Measurements from ENCODE around the gene AIFM3.
"Not testable (repeated sequence)": the region's sequence is repeated elsewhere in the genome, so short reads cannot be mapped to it uniquely, and the experiment has no call there.

AIFM3 gene, protein sequence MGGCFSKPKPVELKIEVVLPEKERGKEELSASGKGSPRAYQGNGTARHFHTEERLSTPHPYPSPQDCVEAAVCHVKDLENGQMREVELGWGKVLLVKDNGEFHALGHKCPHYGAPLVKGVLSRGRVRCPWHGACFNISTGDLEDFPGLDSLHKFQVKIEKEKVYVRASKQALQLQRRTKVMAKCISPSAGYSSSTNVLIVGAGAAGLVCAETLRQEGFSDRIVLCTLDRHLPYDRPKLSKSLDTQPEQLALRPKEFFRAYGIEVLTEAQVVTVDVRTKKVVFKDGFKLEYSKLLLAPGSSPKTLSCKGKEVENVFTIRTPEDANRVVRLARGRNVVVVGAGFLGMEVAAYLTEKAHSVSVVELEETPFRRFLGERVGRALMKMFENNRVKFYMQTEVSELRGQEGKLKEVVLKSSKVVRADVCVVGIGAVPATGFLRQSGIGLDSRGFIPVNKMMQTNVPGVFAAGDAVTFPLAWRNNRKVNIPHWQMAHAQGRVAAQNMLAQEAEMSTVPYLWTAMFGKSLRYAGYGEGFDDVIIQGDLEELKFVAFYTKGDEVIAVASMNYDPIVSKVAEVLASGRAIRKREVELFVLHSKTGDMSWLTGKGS

DNA sequence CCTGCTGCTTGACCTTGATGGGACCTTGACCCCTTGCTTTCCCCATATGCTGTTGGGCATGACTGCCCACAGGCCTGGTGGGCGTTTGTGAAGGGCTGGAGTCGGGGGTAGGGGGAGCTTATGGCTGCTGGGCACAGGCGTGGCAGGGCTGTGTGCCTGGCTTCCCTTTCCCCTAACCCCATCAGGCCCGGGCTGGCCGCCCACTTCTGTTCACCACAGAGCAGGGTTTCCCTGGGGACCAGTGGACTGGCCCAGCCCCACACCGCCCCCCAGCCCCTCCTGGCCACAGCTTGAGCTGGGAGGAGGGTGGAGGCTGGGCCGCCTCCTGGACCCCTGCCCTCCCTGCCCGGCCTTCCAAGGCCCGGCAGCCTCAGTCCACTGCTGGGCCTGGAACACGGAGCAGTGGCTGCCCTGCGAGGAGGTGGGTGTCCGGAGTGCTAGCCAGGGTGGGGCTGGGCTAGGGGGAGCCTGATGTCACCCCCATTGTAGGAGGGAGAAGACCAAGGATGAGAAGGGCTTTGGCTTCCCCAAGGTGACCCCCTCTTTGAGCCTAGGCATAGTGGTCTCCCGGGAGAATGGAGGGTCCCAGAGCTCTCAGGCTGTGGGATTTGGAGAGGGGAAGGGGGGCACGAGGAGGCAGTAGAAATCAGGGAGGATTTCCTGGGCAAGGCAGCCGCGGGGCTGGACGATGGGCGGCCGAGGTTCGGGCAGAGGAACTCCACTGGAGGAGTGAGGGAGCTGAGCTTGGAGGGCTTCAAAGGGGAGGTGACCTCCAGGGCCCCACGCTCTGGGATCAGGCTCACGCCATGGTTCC lies at the start of gene AIFM3:
AIFM3 (plus strand) TSS at position 373 of the 814 bp plus-strand sequence. CDS start 690 bp downstream, outside the sequence.
- no peak for DNase-seq

DNA sequence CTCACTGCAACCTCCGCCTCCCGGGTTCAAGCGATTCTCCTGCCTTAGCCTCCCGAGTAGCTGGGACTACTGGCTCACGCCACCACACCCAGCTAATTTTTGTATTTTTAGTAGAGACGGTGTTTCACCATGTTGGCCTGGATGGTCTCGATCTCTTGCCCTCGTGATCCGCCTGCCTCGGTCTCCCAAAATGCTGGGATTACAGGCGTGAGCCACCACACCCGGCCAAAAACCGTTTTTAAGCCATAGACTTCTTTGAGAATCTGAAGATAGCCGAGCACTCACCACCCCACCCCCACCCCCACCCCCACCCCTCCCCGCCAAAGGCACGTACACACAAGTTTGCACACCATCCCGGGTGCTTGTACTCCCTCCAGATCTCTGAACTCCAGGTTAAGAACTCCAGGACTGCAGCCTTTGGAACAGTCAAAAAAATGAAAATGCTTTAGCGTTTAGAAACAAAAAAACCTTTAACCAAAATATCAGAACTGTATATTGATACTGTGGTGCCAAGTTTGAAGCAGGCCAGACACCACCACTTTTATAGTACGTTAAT lies 48.3 kb upstream of the AIFM3 start:
- no peak for DNase-seq

DNA sequence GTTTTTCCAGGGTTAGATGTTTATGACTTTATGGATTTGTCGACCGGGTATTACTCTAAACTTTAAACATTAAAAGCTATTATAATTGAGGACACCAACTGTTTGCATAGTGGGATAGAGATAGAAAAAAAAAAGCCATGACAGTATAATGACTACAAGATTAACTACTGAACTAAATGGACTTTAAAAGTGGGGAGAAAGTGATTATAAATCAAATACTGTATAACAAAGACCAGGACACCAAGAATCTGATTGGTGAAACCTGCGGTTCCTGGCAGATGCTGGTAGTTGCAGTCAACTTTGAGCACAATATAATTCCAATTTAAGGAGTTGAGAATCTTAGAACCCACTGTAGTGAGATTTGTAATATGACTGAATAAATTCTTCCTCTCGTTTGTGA lies 47.3 kb upstream of the AIFM3 start:
- no peak for DNase-seq

DNA sequence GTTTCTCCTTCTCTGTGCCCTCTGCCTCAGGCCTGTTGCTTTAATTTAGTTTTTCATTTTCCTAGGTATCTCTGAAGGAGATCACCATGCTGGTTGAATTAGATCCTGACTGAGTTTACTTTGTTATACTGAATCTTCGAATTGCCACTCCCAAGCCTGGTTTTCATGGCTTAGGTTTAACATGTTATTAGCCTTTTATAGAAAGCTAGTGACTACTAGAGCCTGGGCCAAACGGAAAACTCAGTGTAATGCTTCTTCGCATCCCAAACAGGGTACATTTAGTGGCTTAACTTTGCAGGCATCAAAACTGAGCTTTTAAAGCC lies 46.2 kb upstream of the AIFM3 start:
- no peak for DNase-seq

DNA sequence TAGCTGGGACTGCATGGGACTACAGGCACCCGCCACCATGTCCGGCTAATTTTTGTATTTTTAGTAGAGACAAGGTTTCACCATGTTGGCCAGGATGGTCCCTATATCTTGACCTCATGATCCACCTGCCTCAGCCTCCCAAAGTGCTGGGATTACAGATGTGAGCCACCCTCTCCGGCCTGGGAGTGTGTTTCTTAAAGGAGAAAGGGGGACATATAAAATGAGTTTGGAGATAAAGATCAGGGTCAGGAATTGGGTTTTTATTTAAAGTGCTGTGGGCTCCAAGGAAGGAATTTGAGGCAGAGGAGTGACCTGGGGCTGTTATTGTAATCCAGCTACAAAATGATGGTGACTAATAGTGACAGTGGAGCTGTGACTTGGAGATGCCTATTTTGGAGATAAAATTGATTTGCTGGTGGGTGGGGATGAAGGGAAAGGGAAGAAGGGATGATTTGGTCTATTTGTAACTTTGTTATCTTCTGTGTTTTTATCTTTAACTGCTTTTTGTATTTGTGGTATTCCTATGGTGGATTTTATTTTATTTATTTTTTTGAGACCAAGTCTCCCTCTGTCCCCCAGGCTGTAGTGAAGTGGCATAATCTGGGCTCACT lies 44.8 kb upstream of the AIFM3 start:
- no peak for DNase-seq

DNA sequence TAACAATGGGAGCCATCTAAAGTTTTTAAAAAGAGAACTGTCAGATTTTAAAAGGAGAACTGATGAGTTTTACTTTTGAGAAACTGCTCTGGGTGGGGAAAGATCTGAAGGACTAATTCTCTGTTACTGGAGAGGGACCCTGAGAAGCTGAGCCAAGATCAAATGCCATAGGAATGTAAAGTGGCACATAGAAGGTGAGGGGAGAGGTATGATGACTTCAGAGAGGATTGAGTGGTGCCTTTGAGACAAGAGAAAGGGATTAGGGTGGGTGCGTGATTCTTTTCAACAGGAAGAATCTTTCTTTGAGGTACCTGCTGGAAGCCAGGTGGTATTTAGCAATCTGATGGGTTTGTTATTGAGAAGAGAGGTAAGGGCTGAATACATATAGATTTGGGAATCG lies 40.8 kb upstream of the AIFM3 start:
- DNase-seq, result no peak

DNA sequence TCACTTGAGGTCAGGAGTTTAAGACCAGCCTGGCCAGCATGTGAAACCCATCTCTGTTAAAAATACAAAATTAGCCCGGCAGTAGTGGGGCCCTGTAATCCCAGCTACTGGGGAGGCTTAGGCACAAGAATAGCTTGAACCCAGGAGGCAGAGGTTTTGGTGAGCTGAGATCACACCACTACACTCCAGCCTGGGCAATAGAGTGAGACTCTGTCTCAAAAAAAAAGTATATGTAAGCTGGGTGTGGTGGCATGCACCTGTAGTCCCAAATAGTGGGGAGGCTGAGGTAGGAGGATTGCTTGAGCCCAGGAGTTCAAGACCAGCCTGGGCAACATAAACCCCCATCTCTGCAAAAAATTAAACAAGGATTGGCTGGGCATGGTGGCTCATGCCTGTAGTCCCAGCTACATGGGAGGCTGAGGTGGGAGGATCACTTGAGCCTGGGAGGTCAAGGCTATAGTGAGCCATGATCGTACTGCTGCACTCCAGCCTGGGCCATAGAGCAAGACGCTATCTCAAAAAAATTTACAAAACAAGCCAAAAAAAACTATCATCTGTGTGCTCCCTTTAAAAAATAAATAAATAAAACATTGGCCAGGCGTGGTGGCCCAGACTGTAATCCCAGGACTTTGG lies 39.0 kb upstream of the AIFM3 start:
- no peak for DNase-seq

DNA sequence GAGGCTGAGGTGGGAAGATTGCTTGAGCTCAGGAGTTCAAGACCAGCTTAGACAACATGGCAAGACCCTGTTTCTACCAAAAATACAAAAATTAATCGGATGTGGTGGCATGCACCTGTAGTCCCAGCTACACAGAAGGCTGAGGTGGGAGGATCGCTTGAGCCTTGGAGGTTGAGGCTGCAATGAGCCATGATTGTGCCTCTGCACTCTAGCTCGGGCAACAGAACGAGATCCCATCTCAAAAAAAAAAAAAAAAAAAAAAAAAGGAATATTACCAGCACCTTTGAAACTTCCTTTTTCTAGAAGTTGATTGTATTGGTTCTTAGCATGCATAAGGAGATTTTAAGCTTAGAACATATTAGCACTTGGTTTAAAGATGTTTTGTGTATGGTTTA lies 38.5 kb upstream of the AIFM3 start:
- DNase-seq, result no peak

DNA sequence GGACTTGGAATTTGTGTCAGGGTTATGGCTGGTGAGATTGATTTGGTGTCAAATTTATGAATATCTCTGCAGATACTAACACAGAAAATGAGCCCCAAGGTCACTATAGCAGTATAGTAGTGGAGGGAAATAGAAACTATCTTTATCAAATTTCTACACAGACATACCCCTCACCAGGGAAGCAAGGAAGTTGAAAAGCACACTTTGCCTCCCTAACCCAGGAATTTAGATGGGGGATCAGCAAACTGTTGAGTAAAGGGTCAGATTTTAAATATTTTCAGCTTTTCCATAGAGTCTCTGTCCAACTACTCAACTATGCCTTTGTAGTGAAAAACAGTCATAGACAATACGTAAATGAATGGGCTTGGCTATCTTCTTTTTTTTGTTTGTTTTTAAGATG lies 37.1 kb upstream of the AIFM3 start:
- no peak for DNase-seq

DNA sequence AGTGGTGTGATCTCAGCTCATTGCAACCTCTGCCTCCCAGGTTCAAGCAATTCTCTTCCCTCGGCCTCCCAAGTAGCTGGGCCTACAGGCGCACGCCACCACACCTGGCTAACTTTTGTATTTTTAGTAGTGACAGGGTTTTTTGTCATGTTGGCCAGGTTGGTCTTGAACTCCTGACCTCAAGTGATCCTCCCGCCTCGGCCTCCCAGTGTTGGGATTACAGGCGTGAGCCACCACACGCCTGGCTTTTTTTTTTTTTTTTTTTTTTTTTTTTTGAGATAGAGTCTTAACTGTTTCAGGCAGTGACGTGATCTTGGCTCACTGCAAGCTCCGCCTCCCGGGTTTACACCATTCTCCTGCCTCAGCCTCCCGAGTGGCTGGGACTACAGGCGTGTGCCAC lies 36.6 kb upstream of the AIFM3 start:
- DNase-seq, result not testable (repeated sequence)

DNA sequence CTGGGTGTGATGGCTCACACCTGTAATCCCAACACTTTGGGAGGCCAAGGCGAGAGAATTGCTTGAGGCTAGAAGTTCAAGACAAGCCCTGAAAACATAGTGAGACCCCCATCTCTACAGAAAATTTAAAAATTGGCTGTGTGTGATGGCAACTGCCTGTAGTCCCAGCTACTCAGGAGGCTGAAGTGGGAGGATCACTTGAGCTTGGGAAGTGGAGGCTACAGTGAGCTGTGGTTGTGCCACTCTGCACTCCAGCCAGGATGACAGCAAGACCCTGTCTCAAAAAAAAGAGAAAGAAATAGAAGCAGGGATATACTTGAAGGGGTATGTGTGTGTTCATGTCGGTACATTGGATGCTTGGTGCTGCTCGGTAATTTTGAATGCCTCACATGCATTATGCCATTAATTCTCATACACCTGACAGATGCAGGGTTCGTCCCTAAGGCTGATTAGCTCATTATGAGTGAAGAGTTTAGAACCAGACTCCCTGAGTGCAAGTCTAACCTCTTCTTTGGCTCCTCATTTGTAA lies 35.9 kb upstream of the AIFM3 start:
- no peak for DNase-seq

DNA sequence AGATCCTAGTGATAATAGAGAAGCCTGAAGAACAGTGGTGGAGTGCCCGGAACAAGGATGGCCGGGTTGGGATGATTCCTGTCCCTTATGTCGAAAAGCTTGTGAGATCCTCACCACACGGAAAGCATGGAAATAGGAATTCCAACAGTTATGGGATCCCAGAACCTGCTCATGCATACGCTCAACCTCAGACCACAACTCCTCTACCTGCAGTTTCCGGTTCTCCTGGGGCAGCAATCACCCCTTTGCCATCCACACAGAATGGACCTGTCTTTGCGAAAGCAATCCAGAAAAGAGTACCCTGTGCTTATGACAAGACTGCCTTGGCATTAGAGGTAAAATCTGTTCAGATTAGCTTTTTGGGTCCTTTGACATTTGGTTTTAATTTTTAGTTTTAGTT lies 33.1 kb upstream of the AIFM3 start:
- no peak for DNase-seq

DNA sequence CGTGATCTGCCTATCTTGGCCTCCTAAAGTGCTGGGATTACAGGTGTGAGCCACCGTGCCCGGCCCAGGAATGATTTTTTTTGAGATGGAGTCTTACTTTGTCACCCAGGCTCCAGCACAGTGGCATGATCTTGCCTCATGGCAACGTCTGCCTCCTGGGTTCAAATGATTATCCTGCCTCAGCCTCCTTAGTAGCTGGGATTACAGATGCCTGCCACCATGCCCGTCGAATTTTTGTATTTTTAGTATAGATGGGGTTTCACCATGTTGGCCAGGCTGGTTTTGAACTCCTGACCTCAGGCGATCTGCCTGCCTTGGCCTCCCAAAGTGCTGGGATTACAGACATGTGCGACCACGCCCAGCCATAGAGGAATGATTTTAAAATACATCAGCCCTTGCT lies 32.0 kb upstream of the AIFM3 start:
- DNase-seq, result not testable (repeated sequence)

DNA sequence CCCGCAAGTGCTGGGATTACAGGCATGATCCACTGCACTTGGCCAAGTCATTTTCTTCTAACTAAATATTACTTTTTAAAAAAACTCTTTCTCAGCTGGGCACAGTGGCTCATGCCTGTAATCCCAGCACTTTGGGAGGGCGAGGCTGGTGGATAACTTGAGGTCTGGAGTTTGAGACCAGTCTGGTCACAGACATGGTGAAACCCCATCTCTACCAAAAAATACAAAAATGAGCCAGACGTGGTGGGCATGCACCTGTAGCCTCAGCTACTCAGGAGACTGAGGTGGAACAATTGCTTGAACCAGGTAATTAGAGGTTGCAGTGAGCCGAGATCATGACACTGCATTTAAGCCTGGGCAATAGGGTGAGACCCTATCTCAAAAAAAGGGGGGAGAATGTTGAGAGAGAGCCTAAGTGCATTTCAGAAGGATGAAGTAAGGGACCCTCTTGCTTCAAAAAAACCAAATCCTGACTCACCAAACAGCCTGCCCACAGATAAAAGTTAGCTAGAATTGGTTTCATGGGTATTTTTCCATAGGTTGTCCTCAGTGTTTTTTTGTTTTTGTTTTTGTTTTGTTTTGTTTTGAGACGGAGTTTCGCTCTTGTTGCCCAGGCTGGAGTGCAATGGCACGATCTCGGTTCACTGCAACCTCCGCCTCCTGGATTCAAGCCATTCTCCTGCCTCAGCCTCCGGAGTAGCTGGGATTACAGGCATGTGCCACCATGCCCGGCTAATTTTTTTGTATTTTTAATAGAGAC lies 31.1 kb upstream of the AIFM3 start:
- DNase-seq, result not testable (repeated sequence)

DNA sequence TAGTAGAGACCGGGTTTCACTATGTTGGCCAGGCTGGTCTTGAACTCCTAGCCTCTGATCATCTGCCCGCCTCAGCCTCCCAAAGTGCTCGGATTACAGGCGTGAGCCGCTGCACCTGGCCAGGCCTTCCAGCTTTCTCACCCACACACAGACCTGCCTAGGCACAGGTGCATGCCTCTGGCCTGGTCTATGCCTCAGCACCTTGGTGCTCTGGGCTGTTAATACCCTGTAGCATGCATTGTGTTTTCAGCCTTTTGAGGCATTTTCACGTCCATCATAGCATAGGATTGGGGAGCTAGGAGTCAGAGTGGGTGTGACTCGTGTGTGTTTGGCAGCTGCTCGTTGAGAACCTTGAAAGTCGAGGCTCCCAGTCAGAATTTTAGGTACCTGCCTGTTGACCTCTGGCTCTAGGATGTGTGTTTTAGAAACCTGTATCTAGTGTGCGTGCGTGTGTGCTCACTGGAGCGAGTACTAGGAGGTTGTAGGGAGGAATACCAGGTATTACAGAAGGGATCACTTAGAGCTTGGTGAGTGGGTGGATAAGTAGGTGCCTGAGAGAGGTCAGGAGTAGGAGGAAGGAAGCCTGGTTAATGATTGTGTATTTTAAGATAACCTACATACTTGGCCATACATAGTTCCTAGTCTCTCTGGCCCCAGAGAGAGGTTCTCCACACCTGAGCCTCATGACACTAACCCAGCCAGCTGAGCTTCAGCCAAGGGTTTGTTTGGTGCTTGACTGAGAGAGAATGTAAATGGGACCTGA lies 29.8 kb upstream of the AIFM3 start:
- no peak for DNase-seq

DNA sequence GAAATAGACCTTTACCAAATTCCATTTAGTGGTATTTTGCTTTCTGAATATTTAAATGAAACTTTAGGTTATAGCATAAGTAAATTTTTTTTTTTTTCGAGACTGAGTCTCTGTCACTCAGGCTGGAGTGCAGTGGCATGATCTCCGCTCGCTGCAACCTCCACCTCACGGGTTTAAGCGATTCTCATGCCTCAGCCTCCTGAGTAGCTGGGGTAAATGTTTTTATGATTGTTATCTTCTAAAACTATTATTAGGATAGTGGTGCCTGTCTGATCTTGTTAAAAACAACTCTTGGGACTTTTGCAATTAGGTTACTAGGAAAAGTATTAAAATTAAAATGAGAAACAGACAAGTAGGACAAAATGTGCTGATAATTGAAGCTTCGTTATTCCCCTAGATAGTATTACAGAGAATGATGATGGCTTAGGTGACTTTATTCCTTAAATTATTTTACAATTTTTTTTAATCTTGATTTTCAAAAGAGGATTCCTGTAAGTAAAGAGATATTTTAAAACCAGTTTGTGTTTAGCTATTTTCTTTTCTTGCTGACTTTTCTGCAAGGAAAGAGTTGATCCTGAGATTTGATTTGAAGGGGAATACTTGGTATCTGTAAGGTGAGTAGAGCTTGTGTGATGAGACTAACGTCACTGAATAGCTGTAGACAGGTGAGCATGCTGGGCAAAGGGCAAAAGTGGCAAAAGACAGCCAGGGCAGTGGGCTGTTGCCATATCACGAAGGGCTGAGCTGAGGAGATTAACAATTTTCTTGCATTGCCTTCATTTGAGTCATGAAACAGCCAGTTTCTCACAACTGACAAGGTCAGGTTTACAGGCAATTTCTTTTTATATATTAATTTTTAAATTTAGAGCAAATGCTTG lies 29.0 kb upstream of the AIFM3 start:
- no peak for DNase-seq

DNA sequence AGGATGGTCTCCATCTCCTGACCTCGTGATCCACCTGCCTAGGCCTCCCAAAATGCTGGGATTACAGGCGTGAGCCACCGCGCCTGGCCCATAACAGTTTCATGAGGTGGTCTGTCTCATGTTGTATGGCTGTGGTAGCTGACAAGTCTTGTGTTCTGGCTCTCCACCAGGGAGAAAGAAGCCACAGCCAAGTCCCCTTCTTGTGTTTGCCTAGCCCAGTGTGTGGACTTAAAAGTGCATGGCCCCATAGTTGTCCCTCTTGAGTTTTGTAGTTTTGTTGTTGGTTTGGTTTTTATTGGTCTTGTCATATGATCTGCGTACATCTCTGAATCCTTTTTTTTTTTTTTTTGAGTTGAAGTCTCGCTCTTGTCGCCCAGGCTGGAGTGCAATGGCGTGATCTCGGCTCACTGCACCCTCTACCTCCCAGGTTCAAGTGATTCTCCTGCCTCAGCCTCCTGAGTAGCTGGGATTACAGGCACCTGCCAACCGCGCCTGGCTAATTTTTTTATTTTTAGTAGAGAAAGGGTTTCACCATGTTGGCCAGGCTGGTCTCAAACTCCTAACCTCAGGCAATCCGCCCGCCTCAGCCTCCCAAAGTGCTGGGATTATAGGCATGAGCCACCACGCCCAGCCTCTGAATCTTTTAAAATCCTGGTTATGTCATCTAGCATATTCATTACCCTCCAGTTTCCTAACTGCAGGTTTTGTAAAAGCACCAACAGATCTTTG lies 27.4 kb upstream of the AIFM3 start:
- not testable (repeated sequence) for DNase-seq

DNA sequence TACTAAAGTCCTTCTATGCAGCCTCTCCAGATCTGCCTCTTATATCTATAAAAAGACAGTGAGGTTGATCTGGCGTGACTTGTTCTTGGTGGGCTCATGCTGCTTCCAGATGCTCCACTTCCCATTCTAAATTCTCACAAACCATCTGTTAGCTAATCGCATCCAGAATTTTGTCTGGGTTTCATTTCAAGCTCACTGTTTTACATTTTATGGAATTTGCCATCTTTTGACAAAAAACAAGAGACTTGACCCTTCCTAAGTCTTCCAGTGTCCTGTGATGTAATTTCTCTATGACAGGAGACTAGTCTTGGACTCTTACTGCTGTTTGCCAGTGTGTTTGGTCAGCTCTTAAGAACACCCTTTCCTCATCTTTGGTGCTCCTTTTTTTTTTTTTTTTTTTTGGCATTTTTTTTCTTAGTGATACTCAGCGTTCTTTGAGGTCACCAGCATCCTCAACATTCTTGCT lies 26.8 kb upstream of the AIFM3 start:
- no peak for DNase-seq

DNA sequence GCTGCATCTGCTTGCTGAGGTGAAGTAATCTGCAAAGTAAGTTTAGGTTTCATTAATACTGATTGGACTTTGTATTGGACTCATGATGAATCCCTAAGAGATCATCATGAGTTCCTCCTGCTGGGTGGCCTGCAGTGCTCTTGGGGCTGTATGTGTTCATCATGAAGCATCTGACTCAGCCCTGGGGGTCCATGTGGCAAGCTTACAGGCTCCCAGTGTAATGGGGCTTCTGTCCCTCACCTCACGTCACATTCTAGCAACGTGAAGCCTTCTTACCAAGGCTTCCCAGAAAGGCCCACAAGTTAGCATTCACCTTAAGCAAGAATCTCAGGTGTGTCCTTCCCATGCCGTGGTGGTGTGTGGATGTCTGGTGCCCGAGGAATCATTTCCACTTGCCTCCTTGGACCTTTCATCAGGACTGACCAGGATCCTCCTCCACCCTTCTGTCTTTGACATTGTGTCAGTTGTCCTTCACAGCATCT lies 26.1 kb upstream of the AIFM3 start:
- no peak for DNase-seq
